H1 (cell line): ENCODE data around the gene ZDHHC1. TPM values are rescaled to one million over a fixed set of nuclear protein-coding genes. Genes with fewer than 3 reads are reported as not detected.

Experiments
- CTCF ChIA-PET: fragments of 300-600 bp; sonication (Branson Sonifier 250); formaldehyde crosslinking; loops from one replicate; lab custom pipeline; 2021; ENCODE audit not compliant: partially characterized antibody; lab: Charles Lee
- POLR2A ChIA-PET: fragments of 300-600 bp; sonication (Branson Sonifier 250); formaldehyde crosslinking; loops from one replicate; lab custom pipeline; 2021; ENCODE audit warnings: inconsistent platforms; ENCODE audit not compliant: partially characterized antibody; lab: Charles Lee
- DNase-seq, 2 experiments: peaks; one replicate each; pipeline versions ENCODE4 v3.0.0 to v3.0.0-alpha.2; 2010 to 2022; ENCODE audit warnings: low spot score in 2 of 2, low read depth in 1 of 2, mixed read lengths in 1 of 2
- FAIRE-seq: peaks from 2 replicates; lab custom pipeline; 2011; peaks lifted over from hg19 to GRCh38; lab: Jason Lieb, UNC
- H2AFZ ChIP-seq: 2 replicates; pipeline ENCODE4 v1.8.1; 2012; ENCODE audit warnings: low read length, inconsistent platforms
- H2AK5ac ChIP-seq: 2 replicates; pipeline ENCODE4 v1.6.1; 2013; ENCODE audit warnings: low read depth, low read length
- H2BK120ac ChIP-seq: replicated peaks from 2 replicates; pipeline ENCODE3; 2013; ENCODE audit warnings: low read depth, low read length, inconsistent platforms
- H2BK12ac ChIP-seq: 2 replicates; pipeline ENCODE4 v1.6.1; 2013; ENCODE audit warnings: low read depth, low read length
- H2BK15ac ChIP-seq: 2 replicates; pipeline ENCODE4 v1.6.1; 2013; ENCODE audit warnings: low read length
- H2BK20ac ChIP-seq: 2 replicates; pipeline ENCODE4 v1.6.1; 2013; ENCODE audit warnings: low read length
- H2BK5ac ChIP-seq: 2 replicates; pipeline ENCODE4 v1.6.1; 2013; ENCODE audit warnings: low read depth, low read length
- H3K14ac ChIP-seq: 2 replicates; pipeline ENCODE4 v1.6.1; 2013; ENCODE audit warnings: inconsistent platforms; ENCODE audit not compliant: insufficient read length
- H3K18ac ChIP-seq: 2 replicates; pipeline ENCODE4 v1.6.1; 2013; ENCODE audit warnings: low read length; ENCODE audit errors: extremely low read depth
- H3K23ac ChIP-seq: 2 replicates; pipeline ENCODE4 v1.6.1; 2013; ENCODE audit warnings: inconsistent platforms; ENCODE audit not compliant: insufficient read length
- H3K23me2 ChIP-seq: 2 replicates; pipeline ENCODE4 v1.6.1; 2013; ENCODE audit warnings: low read depth, low read length
- H3K27ac ChIP-seq: 2 replicates; pipeline ENCODE4 v1.6.1; 2011; ENCODE audit warnings: low read depth, low read length, inconsistent platforms
- H3K27me3 ChIP-seq, 4 experiments: replicated peaks in 1 of 4; 1 replicate in 1 of 4; 2 replicates in 3 of 4; pipeline versions ENCODE4 v1.6.1 to v1.8.1; 2011 to 2013; ENCODE audit warnings: low read length in 3 of 4, mild to moderate bottlenecking in 3 of 4, inconsistent platforms in 2 of 4, mixed read lengths in 2 of 4, moderate library complexity in 1 of 4; ENCODE audit not compliant: control insufficient read depth in 3 of 4, insufficient read depth in 3 of 4; ENCODE audit errors: extremely low read depth in 1 of 4
- H3K36me3 ChIP-seq, 4 experiments: 2 replicates each; pipeline versions ENCODE4 v1.6.1 to v1.8.1; 2011 to 2013; ENCODE audit warnings: mild to moderate bottlenecking in 4 of 4, low read length in 3 of 4, moderate library complexity in 2 of 4, control low read depth in 1 of 4, inconsistent platforms in 1 of 4; ENCODE audit not compliant: insufficient read depth in 4 of 4, control insufficient read depth in 2 of 4
- H3K4ac ChIP-seq: replicated peaks from 2 replicates; pipeline ENCODE3; 2013; ENCODE audit warnings: low read length, low read depth, mixed read lengths, inconsistent platforms; ENCODE audit not compliant: insufficient read length
- H3K4me1 ChIP-seq, 4 experiments: replicated peaks in 1 of 4; 1 replicate in 1 of 4; 2 replicates in 3 of 4; pipeline versions ENCODE4 v1.6.1 to v1.8.1; 2011 to 2013; ENCODE audit warnings: low read length in 3 of 4, inconsistent platforms in 2 of 4, mixed read lengths in 1 of 4; ENCODE audit not compliant: insufficient read depth in 4 of 4, control insufficient read depth in 3 of 4
- H3K4me2 ChIP-seq, 2 experiments: 2 replicates each; pipeline versions ENCODE4 v1.6.1 to v1.8.1; 2011 to 2013; ENCODE audit warnings: low read depth in 2 of 2, low read length in 2 of 2, control low read depth in 1 of 2, inconsistent platforms in 1 of 2, mild to moderate bottlenecking in 1 of 2; ENCODE audit not compliant: insufficient read depth in 1 of 2
- H3K4me3 ChIP-seq, 4 experiments: fragments of 200-600, 300-600 bp in 1 of 4; sonication (generic), shearing (Covaris generic), sonication (Bioruptor Twin) in 1 of 4; 2 replicates each; pipeline versions ENCODE4 v1.5.1 to v1.8.1; 2011 to 2016; ENCODE audit warnings: low read length in 4 of 4, low read depth in 3 of 4, control low read depth in 2 of 4, inconsistent platforms in 2 of 4, mild to moderate bottlenecking in 2 of 4, mixed read lengths in 1 of 4, moderate library complexity in 1 of 4; ENCODE audit not compliant: insufficient read depth in 2 of 4; ENCODE audit errors: extremely low read depth in 1 of 4
- H3K56ac ChIP-seq: replicated peaks from 2 replicates; pipeline ENCODE3; 2013; ENCODE audit warnings: low read depth, mild to moderate bottlenecking, mixed read lengths, low read length, inconsistent platforms; ENCODE audit not compliant: insufficient read length
- H3K79me1 ChIP-seq: 2 replicates; pipeline ENCODE4 v1.6.1; 2013; ENCODE audit warnings: low read depth, low read length, control low read depth
- H3K79me2 ChIP-seq, 2 experiments: 2 replicates each; pipeline versions ENCODE4 v1.6.1 to v1.8.1; 2012 to 2013; ENCODE audit warnings: low read length in 2 of 2, mild to moderate bottlenecking in 2 of 2, inconsistent platforms in 1 of 2; ENCODE audit not compliant: insufficient read depth in 2 of 2, control insufficient read depth in 1 of 2
- H3K9ac ChIP-seq, 4 experiments: replicated peaks in 1 of 4; 1 replicate in 1 of 4; 2 replicates in 3 of 4; pipeline versions ENCODE4 v1.6.1 to v1.8.1; 2011 to 2013; ENCODE audit warnings: low read depth in 3 of 4, low read length in 3 of 4, control low read depth in 2 of 4, mild to moderate bottlenecking in 2 of 4, moderate library complexity in 2 of 4, inconsistent platforms in 1 of 4; ENCODE audit errors: extremely low read depth in 1 of 4
- H3K9me3 ChIP-seq, 2 experiments: 2 replicates each; pipeline versions ENCODE4 v1.6.1 to v1.8.1; 2012 to 2013; ENCODE audit warnings: mild to moderate bottlenecking in 2 of 2, moderate library complexity in 2 of 2, control low read depth in 1 of 2, inconsistent platforms in 1 of 2, low read depth in 1 of 2, low read length in 1 of 2, mixed read lengths in 1 of 2; ENCODE audit not compliant: insufficient read depth in 2 of 2
- H4K20me1 ChIP-seq, 2 experiments: replicated peaks in 1 of 2; 2 replicates each; pipeline versions ENCODE3 to v1.8.1; 2011 to 2013; ENCODE audit warnings: inconsistent platforms in 2 of 2, low read length in 2 of 2, mild to moderate bottlenecking in 1 of 2; ENCODE audit not compliant: insufficient read depth in 2 of 2, control insufficient read depth in 1 of 2
- H4K5ac ChIP-seq: 2 replicates; pipeline ENCODE4 v1.6.1; 2013; ENCODE audit warnings: low read length, low read depth, mixed read lengths, inconsistent platforms; ENCODE audit not compliant: insufficient read length
- H4K8ac ChIP-seq: 2 replicates; pipeline ENCODE4 v1.8.0; 2013; ENCODE audit warnings: mild to moderate bottlenecking, moderate library complexity, low read length, inconsistent platforms; ENCODE audit not compliant: insufficient read depth; ENCODE audit errors: extremely low read depth
- H4K91ac ChIP-seq: replicated peaks from 2 replicates; pipeline ENCODE3; 2013; ENCODE audit warnings: low read length, mixed read lengths, inconsistent platforms; ENCODE audit not compliant: insufficient read length
- ASH2L ChIP-seq: fragments of 200-600, 300-600 bp; sonication (generic); IDR thresholded peaks from one replicate; pipeline ENCODE4 v1.7.1; 2017; ENCODE audit warnings: low read length
- BACH1 ChIP-seq: IDR thresholded peaks from 2 replicates; pipeline ENCODE4 v1.6.1; 2012; ENCODE audit warnings: low read length, improper control_type of control experiment
- HDAC2 ChIP-seq, 2 experiments: fragments of 300-600 bp in 1 of 2; sonication (generic) in 1 of 2; IDR thresholded peaks; 2 replicates each; pipeline ENCODE4 v1.6.1; 2011 to 2012; ENCODE audit warnings: low read depth in 2 of 2, low read length in 2 of 2, mild to moderate bottlenecking in 2 of 2, moderate library complexity in 2 of 2, borderline replicate concordance in 1 of 2, inconsistent platforms in 1 of 2
- KDM1A ChIP-seq: fragments of 200-600, 300-600 bp; sonication (generic); IDR thresholded peaks from 2 replicates; pipeline ENCODE4 v1.7.1; 2016; ENCODE audit warnings: mild to moderate bottlenecking, low read length, borderline replicate concordance
- KDM4A ChIP-seq: IDR thresholded peaks from one replicate; pipeline ENCODE4 v1.7.1; 2012; ENCODE audit warnings: low read depth, mild to moderate bottlenecking, moderate library complexity, low read length, inconsistent platforms; ENCODE audit not compliant: severe bottlenecking
- WGBS, 2 experiments: shearing (Covaris generic) in 1 of 2; methylation state at CpG; one replicate each; pipeline versions ENCODE4 v1.1.6 to v1.1.7; 2013 to 2015; ENCODE audit warnings: low lambda C conversion rate in 2 of 2, mixed read lengths in 2 of 2, inconsistent platforms in 1 of 2, low coverage in 1 of 2, missing lambda C conversion rate in 1 of 2; ENCODE audit not compliant: insufficient replicate concordance in 2 of 2, insufficient coverage in 1 of 2, insufficient read length in 1 of 2; ENCODE audit errors: extremely low coverage in 1 of 2, missing lambda C conversion rate in 1 of 2; 5-methylcytosine and 5-hydroxymethylcytosine counted together
- polyA plus RNA-seq, 7 experiments: library from polyadenylated mRNA; depleted of rRNA in 3 of 7; stranded (reverse) in 5 of 7; unstranded in 2 of 7; fragments of >200 nt in 5 of 7; fragments of 200-250 nt in 2 of 7; gene quantifications; 1 replicate in 5 of 7; 2 replicates in 1 of 7; 4 replicates in 1 of 7; pipeline versions ENCODE4 v1.2.1 to v1.2.3, GENCODE V29; 2011 to 2013; ENCODE audit warnings: missing spikeins in 2 of 7, mixed read lengths in 2 of 7
- total RNA-seq: library from RNA; stranded (reverse); fragmentation: NEBNext Ultra II Directional; extraction: Animal tissue kit (Norgen Biotek cat#: 25700); gene quantifications from 2 replicates; pipeline ENCODE4 v1.2.1, GENCODE V29; 2021

The ZDHHC1 gene
- total and polyA plus RNA-seq, 2 of the 8 experiments (the other 6 are each of a cell fraction or from before 2014, with no cell fraction given): 3.1 to 4.9 TPM

GRCh38 chr16:67378642-67379041 is 37.6 kb downstream of the ZDHHC1 start:
- no peak overlapping the region for H2BK20ac ChIP-seq
- no peak overlapping the region for H3K56ac ChIP-seq
- no peak overlapping the region for H3K4me3 ChIP-seq
- H2AK5ac ChIP-seq: no peak overlapping the region
- no peak overlapping the region for H3K4ac ChIP-seq
- 69% methylated on average over 1 of the region's 1 CpG; no CpG with 5 or more reads in 1 of the 2 experiments for WGBS, 2 experiments
- H4K8ac ChIP-seq: no peak overlapping the region
- no peaks in the 10 kb centered on the region for H4K20me1 ChIP-seq
- no peak overlapping the region for H3K4me2 ChIP-seq
- no peak for DNase-seq
- no peak overlapping the region for H3K9ac ChIP-seq
- H2BK5ac ChIP-seq: no peak overlapping the region
- H2BK15ac ChIP-seq: no peak overlapping the region
- ChIA-PET CTCF (interaction anchor here (0.8 to 2.8 kb wide), 6 partner anchors 9 to 118 kb away, joined by 3 to 21 read pairs (median 5); partner anchors contain the start of gene TPPP3), POLR2A (no interaction called here)
- no peak overlapping the region for H2BK120ac ChIP-seq
- H4K91ac ChIP-seq: no peak overlapping the region
- H3K27ac ChIP-seq: no peak overlapping the region
- no peaks in the 10 kb centered on the region for H3K23me2 ChIP-seq
- TF ChIP-seq KDM1A (no peak), HDAC2 (IDR thresholded peaks at IDR 0.05; ENCODE audit: borderline replicate concordance in 1 of 2, low read depth in 2 of 2, low read length in 2 of 2) (no peak), KDM4A (no peak), ASH2L (no peak), BACH1 (no peak)
- no peaks in the 10 kb centered on the region for H3K79me2 ChIP-seq
- no peak overlapping the region for H2BK12ac ChIP-seq
- no peaks in the 10 kb centered on the region; a peak in 1 of 7 replicates for H3K27me3 ChIP-seq
- no peak overlapping the region for H3K23ac ChIP-seq
- H3K79me1 ChIP-seq: no peaks in the 10 kb centered on the region
- no peaks in the 10 kb centered on the region for H3K9me3 ChIP-seq
- H2AFZ ChIP-seq: no peak overlapping the region
- no peak for FAIRE-seq
- no peak overlapping the region for H3K14ac ChIP-seq
- no peaks in the 10 kb centered on the region for H3K4me1 ChIP-seq
- H3K18ac ChIP-seq: no peak overlapping the region
- no peak overlapping the region for H4K5ac ChIP-seq
- H3K36me3 ChIP-seq: no peaks in the 10 kb centered on the region
